Fibroblast of skin of left quadriceps (primary cell): Measurements from ENCODE around the gene TGM4.
"Not testable (repeated sequence)": the region's sequence is repeated elsewhere in the genome, so short reads cannot be mapped to it uniquely, and the experiment has no call there.

Source experiments
- DNase-seq, 2 experiments: peaks; one replicate each; pipeline ENCODE4 v3.0.0-alpha.2; 2013; ENCODE audit warnings: low read depth in 2 of 2

Gene TGM4

GRCh38 chr3:44874308-44874707, at the start of gene TGM4:
Gene TGM4 (plus strand): TSS chr3:44874608. CDS start chr3:44874679, 71 bp downstream.
- DNase-seq, result no peak

GRCh38 chr3:44825264-44825925, 49.0 kb upstream of the TGM4 start:
- DNase-seq, result peak; percentile 37 to 40

- no peak for DNase-seq
Observed at GRCh38 chr3:44827196-44827595, 47.2 kb upstream of the TGM4 start.

- no peak for DNase-seq
Observed at GRCh38 chr3:44831232-44831631, 43.2 kb upstream of the TGM4 start.

GRCh38 chr3:44832032-44832431, 42.4 kb upstream of the TGM4 start:
- DNase-seq, result no peak

GRCh38 chr3:44832965-44833364, 41.4 kb upstream of the TGM4 start:
- no peak for DNase-seq

GRCh38 chr3:44833394-44833793, 41.0 kb upstream of the TGM4 start:
- DNase-seq, result no peak

- DNase-seq, result no peak
Observed at GRCh38 chr3:44835684-44836083, 38.7 kb upstream of the TGM4 start.

GRCh38 chr3:44842376-44842775, 32.0 kb upstream of the TGM4 start:
- DNase-seq, result no peak

- DNase-seq, result peak in 1 of 2 experiments; percentile 12
Observed at GRCh38 chr3:44845528-44846520, 28.6 kb upstream of the TGM4 start.

- DNase-seq, result no peak
Observed at GRCh38 chr3:44848634-44849033, 25.8 kb upstream of the TGM4 start.

GRCh38 chr3:44856663-44857062, 17.7 kb upstream of the TGM4 start:
- DNase-seq, result not testable (repeated sequence)

- no peak for DNase-seq
Observed at GRCh38 chr3:44860117-44860516, 14.3 kb upstream of the TGM4 start.

- DNase-seq, result peak; percentile 74 to 78
Observed at GRCh38 chr3:44861412-44862225, 12.8 kb upstream of the TGM4 start, which contains the start of gene TMEM42. Gene TMEM42 (plus strand): TSS chr3:44861912. CDS start chr3:44861925, 13 bp downstream.

GRCh38 chr3:44862226-44862637, 12.2 kb upstream of the TGM4 start:
- peak in 1 of 2 experiments; percentile 3 for DNase-seq

- no peak for DNase-seq
Observed at GRCh38 chr3:44865272-44866035, 9.0 kb upstream of the TGM4 start.

- DNase-seq, result no peak
Observed at GRCh38 chr3:44867421-44868111, 6.8 kb upstream of the TGM4 start.

GRCh38 chr3:44870375-44871061, 3.9 kb upstream of the TGM4 start:
- DNase-seq, result no peak

GRCh38 chr3:44875596-44875995, 1.2 kb downstream of the TGM4 start:
- DNase-seq, result no peak

GRCh38 chr3:44877333-44877732, 2.9 kb downstream of the TGM4 start:
- no peak for DNase-seq
